Stimulated activated CD4-positive, alpha-beta T cell treated with anti-CD3 and anti-CD28 coated beads, Interleukin-4, amount 100 ng/mL, for 4 hours (primary cell): ENCODE measurements around the gene BIN1.
A peak's percentile ranks its signal among the peaks of the same experiment; 100 is the strongest.
"Not testable (repeated sequence)": the region's sequence is repeated elsewhere in the genome, so short reads cannot be mapped to it uniquely, and the experiment has no call there.

Experiments used
- DNase-seq, 2 experiments: peaks; one replicate each; pipeline ENCODE4 v3.0.0-alpha.2; 2020

BIN1 gene

DNA sequence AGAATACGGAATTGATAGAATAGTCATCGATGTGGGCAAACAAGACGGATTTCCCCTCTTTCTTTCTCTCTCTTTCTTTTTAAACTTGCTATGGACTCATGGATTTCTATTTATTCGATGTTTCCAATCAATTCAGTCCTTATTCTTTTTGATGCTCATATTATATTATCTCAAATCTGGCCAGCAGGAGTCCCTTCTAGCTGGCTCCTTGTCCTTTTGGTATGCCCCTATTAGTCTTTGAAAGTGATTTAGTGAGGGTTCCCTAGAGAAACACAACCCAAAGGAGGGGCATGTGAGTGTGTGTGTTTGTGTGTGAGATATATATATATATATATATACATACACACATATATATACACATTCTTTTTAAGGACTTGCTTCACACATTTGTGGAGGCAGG lies 23.5 kb upstream of the BIN1 start:
- no peak for DNase-seq

DNA sequence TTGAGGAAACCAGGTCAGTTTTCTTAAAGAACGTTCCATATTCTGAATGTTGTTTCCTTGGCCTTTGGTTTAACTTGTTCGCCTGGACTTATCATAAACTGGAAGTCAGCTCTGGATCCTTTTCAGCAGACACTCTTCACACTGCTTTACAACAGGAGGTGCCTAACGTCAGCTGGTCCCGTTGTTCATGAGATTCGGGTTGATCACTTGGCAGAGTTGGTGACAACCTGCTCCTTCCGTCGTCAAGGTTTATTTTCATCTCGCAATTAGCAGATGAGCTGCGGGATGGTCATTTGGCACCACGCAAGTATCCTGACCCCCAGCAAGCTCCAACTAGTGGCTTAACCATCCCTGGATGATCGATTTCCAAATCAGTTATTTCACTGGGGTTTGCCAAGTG lies 23.0 kb upstream of the BIN1 start:
- no peak for DNase-seq

DNA sequence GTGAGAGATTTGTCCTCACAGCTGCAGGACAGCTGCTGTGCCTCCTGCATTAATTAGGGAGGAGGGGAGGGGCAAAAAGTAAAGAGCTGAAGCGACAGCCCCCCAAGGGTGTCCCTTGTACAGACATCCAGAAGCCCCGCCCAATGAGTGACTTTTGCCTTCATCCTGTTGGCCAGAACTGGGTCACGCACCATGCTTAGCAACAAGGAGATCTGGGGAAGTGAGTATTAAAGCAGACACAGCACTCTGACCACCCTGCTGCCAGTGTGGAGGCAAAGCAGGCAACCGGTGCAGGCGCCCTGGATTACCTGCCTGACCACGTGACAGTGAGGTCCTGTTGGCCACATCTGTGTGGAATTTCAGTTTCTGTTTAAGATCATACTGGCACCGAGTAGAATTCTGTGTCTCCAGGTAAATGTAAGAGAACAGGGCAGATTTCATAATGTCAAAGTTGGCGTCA lies 21.5 kb upstream of the BIN1 start:
- no peak for DNase-seq

DNA sequence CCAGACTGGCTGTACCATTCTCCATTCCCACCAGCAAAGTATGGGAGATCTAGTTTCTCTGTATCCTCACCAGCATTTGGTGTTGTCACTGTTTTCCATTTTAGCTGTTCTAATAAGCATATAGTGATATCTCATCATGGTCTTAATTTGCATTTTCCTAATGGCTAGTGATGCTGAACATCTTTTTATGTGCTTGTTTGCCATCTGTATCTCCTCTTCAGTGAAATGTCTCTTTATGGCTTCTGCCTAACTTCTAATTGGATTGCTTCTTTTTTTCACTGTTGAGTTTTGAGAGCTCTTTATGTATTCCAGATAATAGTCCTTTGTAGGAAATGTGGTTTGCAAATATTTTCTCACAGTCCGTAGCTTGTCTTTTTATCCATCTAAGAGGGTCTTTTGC lies 18.9 kb upstream of the BIN1 start:
- DNase-seq = no peak

DNA sequence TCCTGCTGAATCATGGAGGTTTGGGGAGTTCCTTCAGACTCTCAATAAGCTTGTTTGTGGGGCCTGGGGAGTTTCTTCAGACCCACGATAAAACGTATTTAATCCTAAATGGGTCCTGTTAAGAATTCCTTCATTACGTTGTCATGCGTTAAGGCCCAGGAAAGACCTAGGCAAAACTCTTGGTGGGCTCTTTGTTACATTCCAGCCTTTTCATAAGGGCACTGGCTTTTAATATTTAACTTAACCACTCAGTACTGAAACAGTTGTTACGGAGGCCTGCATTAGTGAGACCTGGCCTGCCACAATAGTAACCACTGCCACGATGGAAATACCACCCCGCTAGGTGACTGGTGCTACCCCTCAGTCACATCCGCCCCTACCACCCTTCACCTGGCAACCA lies 17.5 kb upstream of the BIN1 start:
- DNase-seq = no peak

DNA sequence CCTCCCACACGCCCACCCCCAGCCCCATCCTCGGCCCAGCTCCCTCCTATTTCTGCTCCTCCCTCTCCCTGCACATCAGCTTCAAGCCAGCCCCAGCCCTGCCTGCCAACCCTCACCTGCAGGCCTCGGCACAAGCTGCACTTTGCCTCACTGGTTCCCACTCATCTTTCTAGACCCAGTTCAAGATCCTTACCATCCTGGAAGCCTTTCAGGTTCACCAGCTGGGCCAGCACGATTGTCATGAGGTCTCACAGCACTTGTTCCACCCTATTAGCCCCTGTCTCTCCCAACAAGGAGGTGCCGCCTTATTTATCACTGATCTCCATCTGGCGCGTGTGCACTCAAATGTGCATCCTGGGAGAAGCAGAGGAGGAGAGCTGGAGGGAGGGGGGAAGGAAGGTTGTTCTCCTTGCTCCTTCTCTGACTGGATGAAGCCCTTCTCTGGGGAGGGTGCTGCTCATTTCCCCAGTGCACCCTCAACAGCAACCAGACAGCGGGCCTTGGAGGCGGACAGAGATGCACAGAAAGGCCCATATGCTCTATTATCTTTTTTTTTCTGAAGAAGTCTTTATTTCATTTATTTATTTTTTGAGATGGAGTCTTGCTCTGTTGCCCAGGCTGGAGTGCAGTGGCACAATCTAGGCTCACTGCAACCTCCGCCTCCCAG lies 15.5 kb upstream of the BIN1 start:
- DNase-seq = no peak

DNA sequence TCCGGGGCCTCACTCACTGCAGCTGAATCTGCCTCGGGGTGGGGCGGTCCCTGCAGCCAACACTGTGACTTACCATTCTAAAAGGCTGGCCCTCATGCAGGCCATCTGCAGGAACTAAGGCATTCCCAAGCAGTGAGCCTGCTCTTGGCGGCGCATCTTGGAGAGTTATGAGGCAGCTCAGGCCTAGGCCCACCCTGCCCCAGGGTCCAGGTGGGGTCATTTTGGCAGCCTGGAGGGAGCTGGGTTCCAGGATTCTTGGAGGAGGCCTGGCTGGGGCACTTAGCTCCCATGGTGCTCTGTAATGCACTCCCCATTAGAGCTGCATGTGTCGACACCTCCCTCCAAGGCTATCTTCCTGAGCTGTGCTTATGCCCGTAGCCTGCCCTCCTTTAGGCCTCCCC lies 14.8 kb upstream of the BIN1 start:
- no peak for DNase-seq

DNA sequence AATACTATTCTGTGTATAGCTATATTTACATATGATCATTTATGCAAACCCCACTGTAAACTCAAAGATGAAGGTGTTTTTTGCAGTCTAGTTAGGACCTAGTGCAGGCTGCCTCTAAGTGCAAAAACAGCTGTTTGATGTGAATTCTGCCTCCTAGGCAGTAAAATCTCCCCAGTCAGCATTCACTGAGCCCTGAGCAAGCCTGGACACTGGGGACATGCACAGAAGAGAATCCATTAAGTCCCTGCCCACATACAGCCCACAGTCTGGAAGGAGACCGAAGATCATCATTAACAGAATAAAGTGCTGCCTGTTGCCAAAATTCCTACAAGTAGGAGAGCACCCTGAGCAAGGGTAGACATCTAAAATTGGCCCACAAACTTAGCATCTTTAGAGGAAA lies 14.4 kb upstream of the BIN1 start:
- no peak for DNase-seq

DNA sequence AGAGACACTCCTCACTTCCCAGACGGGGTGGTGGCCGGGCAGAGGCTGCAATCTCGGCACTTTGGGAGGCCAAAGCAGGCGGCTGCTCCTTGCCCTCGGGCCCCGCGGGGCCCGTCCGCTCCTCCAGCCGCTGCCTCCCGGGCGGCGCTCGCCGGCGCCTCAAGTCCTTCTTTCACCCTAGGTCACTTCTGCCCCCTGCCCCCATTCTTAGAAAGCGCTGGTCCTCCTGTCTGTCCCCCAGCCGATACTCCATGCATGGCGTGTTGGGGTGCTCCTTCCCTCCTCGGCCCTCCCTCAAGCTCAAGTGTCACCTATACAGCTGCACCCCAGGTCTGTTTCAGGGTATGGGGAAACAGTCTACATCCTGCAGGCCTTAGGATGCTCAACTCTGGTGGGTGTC lies 13.5 kb upstream of the BIN1 start:
- DNase-seq = not testable (repeated sequence)

DNA sequence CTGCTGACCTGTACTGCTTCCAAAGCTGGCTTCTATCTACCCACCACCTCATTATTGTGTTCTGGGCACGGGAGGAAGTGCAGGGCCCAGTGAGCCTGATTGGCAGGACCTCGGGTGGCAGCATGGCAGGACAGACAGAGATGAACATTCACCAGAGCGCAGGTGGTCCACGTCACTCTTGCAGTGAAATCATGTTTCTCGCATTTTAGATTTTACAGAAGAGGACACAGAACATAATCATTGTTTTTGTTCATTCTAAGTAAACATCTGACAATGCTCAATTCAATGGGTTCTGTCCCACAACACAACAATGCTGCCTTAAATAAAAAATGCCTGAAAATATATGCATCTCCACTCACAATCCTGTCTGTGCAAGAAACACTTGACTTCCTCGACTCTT lies 11.5 kb upstream of the BIN1 start:
- no peak for DNase-seq

DNA sequence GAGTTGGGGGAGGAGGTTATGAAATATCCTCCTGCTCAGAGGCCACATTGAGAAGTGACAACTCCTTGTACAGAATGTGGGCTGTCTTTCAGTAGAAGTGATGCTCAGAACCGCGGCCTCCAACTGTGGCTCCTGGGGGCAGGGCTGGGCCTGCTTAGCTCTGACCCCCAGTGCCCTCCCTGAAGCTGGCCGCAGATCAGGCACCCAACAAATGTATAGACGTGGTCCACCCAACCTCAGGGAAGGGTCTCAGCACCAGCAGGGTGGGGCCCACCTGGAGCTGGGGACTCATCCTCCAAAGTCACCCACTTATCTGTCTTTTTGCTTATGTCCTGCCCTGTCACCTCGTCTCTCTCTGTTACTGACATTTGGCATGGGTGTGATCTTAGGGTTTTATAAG lies 11.1 kb upstream of the BIN1 start:
- DNase-seq = no peak

DNA sequence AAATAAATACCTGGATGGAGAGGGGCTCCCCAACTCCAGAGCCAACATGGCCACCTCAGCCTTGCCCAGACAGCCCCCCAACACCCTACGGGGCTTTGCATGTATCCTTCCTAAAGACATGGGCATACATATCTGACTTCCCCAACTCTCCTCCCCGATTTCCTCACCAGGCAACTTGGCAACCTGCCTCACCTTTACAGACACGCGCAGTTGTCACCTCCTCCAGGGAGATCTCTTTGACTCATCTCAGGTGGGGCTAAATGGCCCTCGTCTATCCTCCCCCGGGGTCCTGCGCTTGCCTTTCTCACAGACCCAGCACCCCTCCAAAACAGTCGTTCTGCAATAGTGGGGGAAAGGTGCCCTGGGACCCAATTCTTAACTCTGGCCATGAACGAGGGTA lies 10.6 kb upstream of the BIN1 start:
- no peak for DNase-seq

DNA sequence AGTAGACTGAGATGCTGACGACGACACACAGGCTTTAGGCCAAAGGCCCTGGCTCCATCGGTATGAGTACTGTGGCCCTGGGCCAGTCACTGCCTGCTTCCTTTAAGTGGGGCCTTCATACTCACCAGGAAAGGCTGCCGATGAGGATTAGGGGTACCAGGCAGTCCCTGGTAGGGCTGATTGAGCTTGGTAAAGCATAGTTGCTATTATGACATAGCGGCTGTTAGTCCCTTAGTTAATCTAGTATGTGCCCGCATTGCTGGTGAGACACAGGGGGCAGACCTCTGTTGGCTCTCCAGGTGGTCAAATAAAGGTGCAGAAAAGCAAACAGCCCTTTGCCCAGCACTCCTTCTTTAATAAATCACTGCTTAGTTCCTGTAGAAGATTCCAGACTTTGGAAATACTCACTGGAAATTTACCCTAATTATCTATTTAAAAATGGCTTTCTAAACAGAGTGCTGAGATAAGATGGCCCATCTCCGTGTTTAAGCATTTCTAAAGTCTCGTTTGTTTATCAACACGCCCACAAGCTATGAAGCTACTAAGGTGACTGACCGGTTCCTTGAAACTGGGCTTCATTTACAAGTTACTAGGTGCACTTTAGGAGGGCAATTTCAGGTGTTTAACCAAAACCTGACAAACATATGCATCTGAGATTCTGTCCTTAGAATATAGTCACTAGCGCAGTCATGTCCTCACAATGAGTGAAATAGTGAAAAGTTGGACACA lies 8.7 kb upstream of the BIN1 start:
- DNase-seq = no peak

DNA sequence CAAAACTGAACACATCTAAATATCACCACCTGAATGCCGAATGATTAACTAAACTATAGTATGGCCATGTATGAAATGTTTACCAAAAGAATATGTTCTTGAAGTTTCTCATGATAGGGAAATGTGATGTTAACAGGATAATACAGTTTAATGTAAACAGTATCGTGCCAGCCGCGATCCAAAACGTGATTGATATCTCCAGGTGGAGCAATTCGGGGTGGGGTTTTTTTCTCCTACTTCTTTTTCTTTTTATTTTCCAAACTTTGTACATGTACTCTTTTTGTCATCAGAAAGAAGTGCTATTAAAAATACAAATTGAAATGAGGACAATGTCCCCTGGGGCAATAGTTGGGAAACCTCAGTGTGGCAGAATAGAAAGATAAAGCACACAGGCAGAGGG lies 4.0 kb upstream of the BIN1 start:
- no peak for DNase-seq

DNA sequence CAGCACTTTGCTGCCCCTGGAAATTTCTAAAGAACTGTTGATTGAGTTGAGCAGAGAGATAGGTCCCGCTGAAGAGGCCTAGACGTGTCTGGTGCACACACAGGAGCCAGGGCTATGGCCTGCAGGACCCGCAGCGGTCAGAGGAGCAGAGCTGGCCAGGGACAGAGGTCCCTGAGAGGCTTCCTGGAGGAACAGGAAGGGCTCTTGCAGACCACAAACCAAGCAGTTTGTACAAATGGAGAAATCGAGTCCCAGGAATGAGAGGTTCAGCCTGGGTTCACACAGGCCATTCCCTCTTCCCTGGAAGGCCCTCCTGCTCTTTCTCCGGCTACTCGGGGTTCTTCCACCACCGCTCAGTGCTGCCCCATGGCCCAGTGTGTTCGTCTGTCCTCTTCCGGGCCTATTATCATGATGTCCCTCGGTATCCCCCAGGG lies 1.2 kb upstream of the BIN1 start:
- no peak for DNase-seq

DNA sequence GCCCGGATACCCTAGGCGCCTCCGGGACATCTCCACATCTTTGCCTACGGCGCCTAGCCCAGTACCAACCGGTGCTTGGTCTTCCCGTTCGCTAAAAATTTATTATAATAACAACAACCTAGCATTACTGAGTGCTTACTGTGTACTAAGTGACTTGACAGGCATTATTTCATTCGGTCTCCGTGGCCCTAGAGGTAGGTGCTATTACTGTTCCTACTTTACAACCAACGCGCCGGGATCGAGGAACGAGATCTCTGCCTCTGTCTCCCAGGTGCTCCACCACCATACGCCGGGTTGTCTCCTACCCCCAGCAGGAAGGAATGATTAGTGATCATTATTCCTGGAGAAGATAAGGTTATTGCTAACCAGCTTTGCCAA lies 657 bp upstream of the BIN1 start:
- no peak for DNase-seq

DNA sequence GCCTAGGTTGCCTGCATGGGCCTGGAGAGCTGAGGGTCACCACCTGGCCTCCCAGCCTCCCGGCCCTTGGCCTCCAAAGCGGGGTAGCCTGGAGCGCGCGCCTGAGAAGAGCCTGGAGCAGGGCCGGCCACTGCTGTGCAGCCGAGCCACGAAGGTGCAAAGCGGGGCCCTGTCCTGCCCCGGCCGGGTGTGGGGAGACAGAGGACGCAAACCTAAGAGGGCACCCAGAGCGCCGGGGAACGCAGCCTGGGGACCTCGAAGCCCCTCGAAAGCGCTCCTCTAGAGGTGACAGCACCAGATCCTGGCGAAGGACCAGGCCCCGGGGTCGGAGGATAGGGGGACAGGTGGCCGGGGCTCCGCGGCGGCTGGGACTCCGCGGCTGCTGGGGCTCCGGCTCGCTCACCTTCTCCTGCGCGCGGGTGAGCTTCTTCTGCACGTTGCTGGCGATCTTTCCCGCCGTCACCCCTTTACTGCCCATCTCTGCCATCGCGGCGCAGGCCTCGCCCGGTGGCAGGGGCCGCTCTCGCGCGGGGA lies 430 bp downstream of the BIN1 start:
- peak in 1 of 2 experiments; percentile 18 for DNase-seq

DNA sequence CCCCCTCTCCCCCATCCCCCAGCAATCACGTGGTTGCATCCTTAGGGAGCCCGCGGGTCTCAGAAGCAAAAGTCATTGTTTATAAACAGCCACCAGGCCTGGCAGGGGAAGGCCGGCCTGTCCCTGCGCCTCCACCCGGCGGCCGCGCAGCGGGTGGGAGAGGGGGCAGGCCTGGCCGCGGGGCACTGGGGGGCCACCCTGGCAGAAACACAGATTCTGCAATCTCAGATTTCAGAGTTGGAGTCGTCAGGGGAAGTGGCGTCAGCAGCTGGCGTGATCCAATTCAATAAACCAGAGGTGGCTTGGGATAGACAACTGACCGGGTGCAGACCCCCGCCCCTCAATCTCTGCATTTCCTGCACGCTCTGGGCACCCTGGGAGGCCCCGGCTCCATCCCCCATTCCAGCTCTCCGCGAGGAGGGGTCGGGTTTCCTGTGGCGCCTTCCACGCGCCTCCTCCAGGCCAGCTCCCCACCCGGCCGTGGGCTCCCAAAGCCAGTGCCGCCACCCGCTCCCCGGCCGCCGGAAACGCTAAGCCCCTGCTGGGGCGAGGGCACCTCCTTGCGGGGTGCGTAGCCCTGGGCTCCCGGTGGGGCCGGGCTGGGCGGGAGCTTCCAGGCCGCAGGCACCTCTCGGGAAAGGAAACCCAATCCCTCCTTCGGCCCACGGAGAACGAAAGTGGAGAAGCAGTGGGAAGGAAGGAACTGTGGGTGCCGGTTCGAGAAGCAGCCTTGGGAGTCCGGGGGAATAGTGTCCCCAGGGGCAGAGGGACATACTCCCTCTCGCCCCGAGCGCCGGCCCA lies 1.1 kb downstream of the BIN1 start:
- DNase-seq = no peak

DNA sequence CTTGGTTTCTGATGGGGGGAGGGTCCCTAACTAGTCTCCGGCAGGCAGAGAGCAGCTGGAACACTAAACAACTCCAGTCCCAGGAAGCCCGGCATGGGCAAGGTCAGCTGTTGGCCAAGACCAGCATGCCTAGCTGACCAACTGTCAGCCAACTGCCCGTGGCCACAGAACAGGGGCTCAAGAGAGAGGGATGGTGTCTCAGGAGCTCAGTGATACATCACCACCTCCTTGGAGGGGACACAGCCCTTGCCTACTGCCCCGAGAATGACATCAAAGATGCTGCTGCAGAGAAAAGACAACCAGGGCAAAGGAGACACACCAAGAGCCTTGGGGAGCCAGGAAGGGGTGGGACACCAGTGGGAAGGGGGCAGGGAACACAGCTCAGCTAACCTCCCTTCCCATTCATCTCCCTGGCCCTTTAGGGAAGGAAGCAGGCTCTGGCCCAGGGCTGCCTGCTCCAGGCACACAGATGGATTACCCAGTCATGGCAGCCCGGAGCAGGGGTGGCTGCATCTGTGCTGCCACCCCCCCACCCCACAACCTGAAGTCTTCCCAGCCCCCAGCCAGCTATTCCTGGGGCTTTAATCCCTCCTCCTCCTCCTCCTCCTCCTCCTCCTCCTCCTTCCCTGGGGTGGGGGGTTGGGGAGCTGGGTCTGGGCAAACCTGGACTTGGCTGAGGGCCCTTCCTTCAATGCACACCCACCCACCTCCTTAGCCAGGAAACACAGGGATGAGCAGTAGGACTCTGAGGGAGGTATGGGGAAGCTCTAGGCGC lies 1.9 kb downstream of the BIN1 start:
- DNase-seq = no peak

DNA sequence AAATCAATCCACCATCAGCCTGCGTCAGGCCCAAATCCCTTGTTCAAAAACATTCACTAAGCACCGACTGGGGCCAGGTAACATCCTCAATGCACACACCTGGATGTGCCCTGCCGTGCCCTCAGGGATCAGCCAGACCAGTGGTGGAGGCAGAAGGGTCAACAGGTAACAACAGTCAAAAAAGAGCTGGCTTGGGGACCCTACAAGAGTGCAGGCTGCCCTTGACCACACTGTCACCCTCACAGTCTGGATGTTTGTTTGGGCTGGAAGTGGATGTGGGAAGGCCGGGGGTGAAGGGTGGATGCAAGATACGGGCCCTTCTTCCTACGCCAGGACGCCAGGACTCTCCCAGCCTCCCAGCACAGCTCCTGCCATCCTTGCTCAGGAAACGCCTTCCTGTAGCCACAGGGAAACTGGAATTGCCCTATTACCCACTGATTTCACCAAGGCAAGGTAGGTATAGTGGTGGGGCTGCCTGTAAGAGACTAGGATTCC lies 2.7 kb downstream of the BIN1 start:
- DNase-seq = no peak

DNA sequence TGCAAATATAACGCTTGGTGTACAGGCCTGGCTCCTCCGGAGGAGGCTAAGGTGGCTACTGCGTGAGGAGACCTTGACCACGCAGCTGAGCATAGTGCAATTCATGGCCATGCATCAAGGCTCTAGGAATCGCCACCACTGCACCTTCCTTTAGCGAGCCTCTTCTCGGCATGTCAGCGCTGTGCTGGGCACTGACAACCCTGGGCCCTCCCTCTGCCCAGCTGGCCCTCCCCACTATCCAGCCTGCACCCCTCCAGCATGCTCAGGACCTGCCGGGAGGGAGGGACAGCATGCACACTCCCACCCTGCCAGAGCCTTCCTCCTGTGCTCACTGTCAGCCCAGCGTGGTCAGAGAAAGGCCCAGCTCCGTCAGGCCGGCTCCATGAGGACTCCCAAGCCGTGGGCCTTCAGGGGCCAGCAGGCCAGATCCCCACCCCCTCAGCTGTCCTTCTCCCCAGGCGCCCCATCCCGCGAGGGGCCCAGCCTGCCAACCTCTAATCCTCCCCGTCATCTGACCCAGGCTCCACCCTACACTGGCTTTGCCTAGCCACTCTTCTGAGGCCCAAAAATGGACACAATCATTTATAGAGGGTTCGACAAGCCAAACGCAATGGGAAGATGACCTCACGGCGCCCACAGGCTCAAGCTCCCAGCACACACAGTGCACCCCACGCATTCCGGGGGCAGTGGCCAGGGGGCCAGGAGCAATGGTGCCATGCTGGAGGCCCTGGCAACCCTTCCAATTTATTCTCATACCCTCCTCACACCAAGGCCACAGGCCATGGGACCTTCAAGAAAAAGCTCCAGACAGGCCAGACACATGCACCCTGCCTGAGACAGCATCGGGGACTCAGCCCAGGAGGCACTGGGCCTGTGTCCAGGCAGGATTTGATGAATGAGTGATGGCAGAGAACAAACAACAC lies 3.5 kb downstream of the BIN1 start:
- no peak for DNase-seq
